WI38 (cell line): ENCODE results near the gene TBL1XR1.

ENCODE experiments used
- H3K4me3 ChIP-seq: 2 replicates; pipeline ENCODE4 v1.5.1; 2011; ENCODE audit warnings: low read depth, mild to moderate bottlenecking, control low read depth, low read length
- CTCF ChIP-seq: IDR thresholded peaks from 2 replicates; pipeline ENCODE4 v1.5.1; 2012; ENCODE audit warnings: low read depth, mild to moderate bottlenecking, control low read depth, low read length

Gene TBL1XR1

DNA sequence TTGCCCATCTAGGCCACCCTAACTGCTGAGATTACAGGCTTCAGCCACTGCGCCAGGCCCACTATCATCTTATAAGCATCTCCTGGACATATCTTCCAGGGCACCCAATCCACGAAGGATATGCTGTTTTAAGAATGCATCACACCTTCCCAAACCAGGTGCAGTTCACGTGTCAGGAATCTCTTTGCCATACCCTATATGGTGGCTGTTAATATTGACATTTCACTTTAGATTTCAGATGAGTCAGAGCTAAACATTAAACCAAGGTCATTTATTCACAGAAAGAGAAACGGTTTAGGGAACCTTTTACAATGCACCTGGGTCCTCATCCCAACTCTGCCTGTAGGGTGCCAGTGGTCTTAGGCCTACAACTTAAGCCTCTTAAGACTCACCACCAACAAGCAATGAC lies 85.7 kb downstream of the TBL1XR1 start:
- H3K4me3 ChIP-seq: no peak overlapping the region
- TF ChIP-seq CTCF: no peak

GRCh38 chr3:177110895-177111294 lies 86.4 kb downstream of the TBL1XR1 start:
- TF ChIP-seq CTCF: no peak

GRCh38 chr3:177110386-177110785 lies 86.9 kb downstream of the TBL1XR1 start:
- no peak for TF ChIP-seq CTCF

More at GRCh38 chr3:177110895-177111294, 86.4 kb downstream of the TBL1XR1 start:
- H3K4me3 ChIP-seq: no peak overlapping the region

GRCh38 chr3:177109688-177110330 lies 87.5 kb downstream of the TBL1XR1 start:
- TF ChIP-seq CTCF: no peak

More at GRCh38 chr3:177110386-177110785, 86.9 kb downstream of the TBL1XR1 start:
- no peak overlapping the region for H3K4me3 ChIP-seq

DNA sequence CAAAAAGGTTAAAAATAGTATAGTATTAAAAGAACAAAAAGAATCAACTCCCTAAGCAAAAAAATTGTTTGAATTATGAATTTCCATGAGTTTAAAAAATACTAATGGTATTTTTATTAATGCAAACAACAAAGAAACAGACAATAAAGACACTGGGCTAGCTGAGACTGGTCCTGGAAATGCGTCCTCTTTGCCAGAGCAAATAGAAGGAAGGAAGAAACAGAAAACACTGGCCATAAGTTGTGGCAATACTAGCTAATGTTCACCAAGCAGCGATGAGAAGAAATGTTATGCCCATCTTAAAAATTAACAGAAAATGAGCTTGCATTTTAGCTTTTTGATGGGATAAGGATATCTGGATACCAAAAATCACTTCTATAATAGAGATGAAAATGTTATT lies 88.6 kb downstream of the TBL1XR1 start:
- no peak for TF ChIP-seq CTCF
- H3K4me3 ChIP-seq: no peak overlapping the region

More at GRCh38 chr3:177109688-177110330, 87.5 kb downstream of the TBL1XR1 start:
- H3K4me3 ChIP-seq: no peak overlapping the region

GRCh38 chr3:177107461-177108239 lies 89.6 kb downstream of the TBL1XR1 start:
- H3K4me3 ChIP-seq: no peak overlapping the region
- TF ChIP-seq CTCF: no peak

- no peak overlapping the region for H3K4me3 ChIP-seq
- no peak for TF ChIP-seq CTCF
Observed at GRCh38 chr3:177106594-177106993, 90.7 kb downstream of the TBL1XR1 start.
